Measurements from ENCODE around the gene CIROP. TPM values are rescaled to one million over a fixed set of nuclear protein-coding genes. Genes with fewer than 3 reads are reported as not detected.

Gene CIROP
- total RNA-seq, 1 experiment from 2014 or later = not detected

DNA sequence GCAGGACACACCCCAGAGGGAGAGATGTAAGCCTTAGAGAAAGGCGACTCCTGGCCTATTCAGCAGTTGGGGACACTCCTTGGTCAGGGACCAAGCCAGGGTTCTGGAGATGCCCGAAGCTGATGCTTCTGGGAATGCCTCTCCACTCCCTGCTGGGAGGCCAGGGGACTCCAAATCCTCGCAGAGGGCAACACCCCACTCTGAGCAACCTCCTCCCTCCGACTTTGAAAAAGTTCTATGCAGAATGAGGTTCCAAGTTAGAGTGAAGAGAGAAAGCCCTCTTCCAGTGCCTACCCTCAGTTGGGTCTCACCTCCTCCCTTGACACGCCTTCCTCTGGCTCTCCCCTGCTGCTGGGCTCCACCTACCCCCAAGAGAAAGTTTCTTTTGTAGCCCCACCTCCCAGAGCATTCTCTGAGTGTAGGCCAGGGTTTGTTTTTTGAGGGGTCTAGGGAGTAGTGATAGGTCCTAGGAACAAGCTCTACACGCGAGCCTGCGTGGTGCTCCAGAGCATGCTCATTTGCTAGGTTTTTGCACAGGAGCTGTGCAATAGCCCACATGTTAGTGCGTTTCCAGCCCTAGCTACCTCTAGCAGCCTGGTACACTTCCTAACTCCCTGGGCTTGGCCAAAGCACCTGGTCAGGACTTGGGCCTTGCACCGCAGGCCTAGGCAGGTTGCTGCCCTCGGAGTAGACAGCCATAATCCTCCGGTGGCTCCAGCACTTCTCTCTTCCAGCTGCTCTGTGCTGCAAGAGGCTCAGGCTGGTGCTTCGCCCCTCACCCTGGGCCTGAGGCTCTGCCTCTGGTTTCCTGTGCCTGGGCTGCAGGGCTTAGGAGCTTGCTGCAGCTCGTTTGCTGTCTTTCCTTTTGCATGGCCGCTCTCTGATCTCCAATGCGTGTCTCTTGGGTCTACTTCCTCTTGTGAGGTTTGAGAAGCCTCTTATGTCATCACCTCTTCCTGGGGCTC, 14.9 kb upstream of the CIROP start:
- H3K9me3 ChIP-seq (ENCODE audit: insufficient read depth, low read depth) = no peaks in the 10 kb centered on the region
- H3K4me3 ChIP-seq = no peak overlapping the region
- no peak overlapping the region for H3K27ac ChIP-seq
- H3K9me2 ChIP-seq (ENCODE audit: insufficient read depth) = no peaks in the 10 kb centered on the region
- H3K4me2 ChIP-seq = no peak overlapping the region
- no peak for DNase-seq
- intact Hi-C loops (cut with micrococcal nuclease; ENCODE audit: unreplicated experiment) = loop anchor here (1.0 to 10.0 kb wide), 4 partner anchors 68 to 261 kb away; no protein-coding TSS in a partner anchor
- no peak for TF ChIP-seq EZH2 (IDR thresholded peaks at IDR 0.05; ENCODE audit: low read depth)
- TF ChIP-seq, protein P1, sequence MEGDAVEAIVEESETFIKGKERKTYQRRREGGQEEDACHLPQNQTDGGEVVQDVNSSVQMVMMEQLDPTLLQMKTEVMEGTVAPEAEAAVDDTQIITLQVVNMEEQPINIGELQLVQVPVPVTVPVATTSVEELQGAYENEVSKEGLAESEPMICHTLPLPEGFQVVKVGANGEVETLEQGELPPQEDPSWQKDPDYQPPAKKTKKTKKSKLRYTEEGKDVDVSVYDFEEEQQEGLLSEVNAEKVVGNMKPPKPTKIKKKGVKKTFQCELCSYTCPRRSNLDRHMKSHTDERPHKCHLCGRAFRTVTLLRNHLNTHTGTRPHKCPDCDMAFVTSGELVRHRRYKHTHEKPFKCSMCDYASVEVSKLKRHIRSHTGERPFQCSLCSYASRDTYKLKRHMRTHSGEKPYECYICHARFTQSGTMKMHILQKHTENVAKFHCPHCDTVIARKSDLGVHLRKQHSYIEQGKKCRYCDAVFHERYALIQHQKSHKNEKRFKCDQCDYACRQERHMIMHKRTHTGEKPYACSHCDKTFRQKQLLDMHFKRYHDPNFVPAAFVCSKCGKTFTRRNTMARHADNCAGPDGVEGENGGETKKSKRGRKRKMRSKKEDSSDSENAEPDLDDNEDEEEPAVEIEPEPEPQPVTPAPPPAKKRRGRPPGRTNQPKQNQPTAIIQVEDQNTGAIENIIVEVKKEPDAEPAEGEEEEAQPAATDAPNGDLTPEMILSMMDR (conservative IDR thresholded peaks at IDR 0.05) = no peak
- H3K36me3 ChIP-seq (ENCODE audit: low read depth) = no peaks in the 10 kb centered on the region
- no peak overlapping the region for H2AFZ ChIP-seq
- CTCF ChIA-PET = interaction anchor here (0.6 to 1.3 kb wide), 3 partner anchors 49 to 181 kb away, joined by 4 to 7 read pairs (median 5); no protein-coding TSS in a partner anchor
- H3F3A ChIP-seq (ENCODE audit: insufficient read depth, low read depth) = peaks cover 14% of the 10 kb centered on the region; the same call in 1 of the 2 replicates
- peaks cover 17% of the 10 kb centered on the region for H3K4me1 ChIP-seq (replicated peaks; ENCODE audit: insufficient read depth)
- POLR2A ChIA-PET (ENCODE audit: unreplicated experiment) = no interaction called here
- no TSS peak for BruUV-seq (replicated peaks)
- no peaks in the 10 kb centered on the region for H4K20me1 ChIP-seq (ENCODE audit: insufficient read depth)
- H3K79me2 ChIP-seq (ENCODE audit: low read depth) = no peaks in the 10 kb centered on the region
- no peaks in the 10 kb centered on the region for H3K27me3 ChIP-seq (ENCODE audit: insufficient read depth, low read depth)

DNA sequence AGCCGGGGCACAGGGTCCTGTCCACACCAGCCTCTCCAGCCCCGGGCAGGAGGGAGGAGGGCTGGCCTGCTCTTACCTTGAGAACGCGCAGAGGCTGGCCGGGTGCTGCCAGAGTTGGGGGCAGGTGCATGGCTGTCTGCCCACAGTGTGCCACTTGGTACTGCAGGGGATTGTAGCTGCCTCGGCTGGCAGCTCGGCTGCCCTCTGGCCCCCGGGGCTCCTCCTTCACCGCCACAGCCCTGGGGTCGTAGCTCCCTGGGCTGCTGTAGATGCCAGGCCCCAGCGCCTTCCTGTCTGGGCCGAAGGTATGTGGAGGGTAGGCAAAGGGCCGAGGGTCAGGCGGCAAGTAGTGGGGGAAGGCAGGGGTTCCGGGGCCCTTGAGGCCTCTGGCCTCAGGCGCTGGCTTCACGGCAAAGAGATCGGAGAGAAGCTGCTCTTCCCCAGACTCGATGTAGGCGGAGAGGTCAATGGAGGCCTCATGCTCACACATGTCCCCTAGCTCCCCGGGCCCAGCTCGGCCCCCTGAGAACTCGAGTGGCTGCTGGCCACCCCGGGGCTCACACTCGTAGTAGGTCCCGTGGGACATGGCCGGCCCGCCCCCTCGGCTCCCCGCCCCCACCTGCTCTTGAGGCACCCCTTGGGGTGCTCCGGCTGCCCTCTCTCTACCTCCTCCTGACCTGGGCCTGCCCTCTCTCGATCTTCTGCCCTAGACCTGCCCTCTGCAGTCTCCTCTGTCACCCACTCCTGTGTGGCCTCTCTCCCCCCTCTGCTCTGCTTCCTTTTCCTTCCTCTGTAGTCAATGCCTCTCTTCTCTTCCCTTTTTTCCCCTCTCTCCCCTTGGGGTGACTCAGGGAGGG, 13.9 kb upstream of the CIROP start, which contains the start of gene CEBPE:
CEBPE (minus strand) TSS at position 750 of the 857 bp plus-strand sequence; CDS start at position 586, 164 bp downstream.
- Histone ChIP-seq H3K4me1 (replicated peaks; ENCODE audit: insufficient read depth) (peaks cover 26% of the 10 kb centered on the region), H3K4me3 (no peak within 1 kb of the TSS), H3F3A (ENCODE audit: insufficient read depth, low read depth) (peaks cover 18% of the 10 kb centered on the region; the same call in 1 of the 2 replicates), H3K36me3 (ENCODE audit: low read depth) (no peaks in the 10 kb centered on the region), H3K4me2 (no peak within 1 kb of the TSS), H3K27me3 (ENCODE audit: insufficient read depth, low read depth) (no peaks in the 10 kb centered on the region), H3K9me2 (ENCODE audit: insufficient read depth) (no peaks in the 10 kb centered on the region), H3K79me2 (ENCODE audit: low read depth) (no peaks in the 10 kb centered on the region), H4K20me1 (ENCODE audit: insufficient read depth) (no peaks in the 10 kb centered on the region), H3K9me3 (ENCODE audit: insufficient read depth, low read depth) (no peaks in the 10 kb centered on the region), H2AFZ (no peak within 1 kb of the TSS), H3K27ac (no peak within 1 kb of the TSS)
- no TSS peak for BruUV-seq (replicated peaks)
- ChIA-PET CTCF (interaction anchor here (0.6 kb wide), 1 partner anchor 175 kb away, joined by 5 read pairs; no protein-coding TSS in a partner anchor), POLR2A (ENCODE audit: unreplicated experiment) (no interaction called here)
- DNase-seq = no peak
- intact Hi-C loops (cut with micrococcal nuclease; ENCODE audit: unreplicated experiment) = no loop called here
- no peak for TF ChIP-seq EZH2 (IDR thresholded peaks at IDR 0.05; ENCODE audit: low read depth)
- TF ChIP-seq, protein P1 (conservative IDR thresholded peaks at IDR 0.05) = no peak

DNA sequence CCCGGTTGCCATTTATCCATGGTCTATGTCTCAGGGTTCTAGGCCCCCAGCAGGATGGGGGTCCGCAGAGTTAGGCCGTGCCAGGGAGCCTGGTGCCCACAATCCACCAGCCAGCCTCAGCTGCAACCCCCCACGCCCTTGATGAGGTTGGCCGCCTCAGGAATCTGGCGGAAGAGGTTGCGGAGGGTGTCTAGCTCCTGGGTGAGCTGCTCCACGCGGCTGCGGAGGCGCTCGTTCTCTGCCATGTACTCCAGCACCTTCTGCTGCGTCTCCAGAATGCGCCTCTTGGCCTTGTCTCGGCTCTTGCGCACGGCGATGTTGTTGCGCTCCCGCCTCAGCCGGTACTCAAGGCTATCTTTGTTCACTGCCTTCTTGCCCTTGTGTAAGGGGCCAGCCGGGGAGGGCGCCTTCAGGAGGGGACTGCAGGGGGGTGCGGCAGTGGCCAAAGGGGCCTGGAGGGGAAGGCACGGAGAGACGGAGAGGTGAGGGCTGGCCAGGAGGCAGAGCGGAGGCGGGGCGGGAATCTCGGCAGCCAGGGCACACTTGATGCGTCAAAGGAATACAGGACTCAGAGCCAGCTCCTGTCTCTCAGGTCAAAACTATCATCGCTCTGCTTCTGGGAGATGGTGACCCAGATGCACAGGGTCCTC, 12.7 kb upstream of the CIROP start:
- no TSS peak for BruUV-seq (replicated peaks)
- no peak for TF ChIP-seq EZH2 (IDR thresholded peaks at IDR 0.05; ENCODE audit: low read depth)
- TF ChIP-seq, protein P1 (conservative IDR thresholded peaks at IDR 0.05) = no peak

More for the DNA sequence above, 12.7 kb upstream of the CIROP start:
- ChIA-PET POLR2A (ENCODE audit: unreplicated experiment) (no interaction called here), CTCF (no interaction called here)
- no peaks in the 10 kb centered on the region for H3K79me2 ChIP-seq (ENCODE audit: low read depth)
- H3F3A ChIP-seq (ENCODE audit: insufficient read depth, low read depth) = peaks cover 18% of the 10 kb centered on the region; the same call in 1 of the 2 replicates
- no peaks in the 10 kb centered on the region for H4K20me1 ChIP-seq (ENCODE audit: insufficient read depth)
- no peak overlapping the region for H3K4me3 ChIP-seq
- H3K36me3 ChIP-seq (ENCODE audit: low read depth) = no peaks in the 10 kb centered on the region
- H3K27ac ChIP-seq = no peak overlapping the region
- H2AFZ ChIP-seq = no peak overlapping the region
- H3K9me2 ChIP-seq (ENCODE audit: insufficient read depth) = no peaks in the 10 kb centered on the region
- H3K4me1 ChIP-seq (replicated peaks; ENCODE audit: insufficient read depth) = peaks cover 39% of the 10 kb centered on the region
- no peaks in the 10 kb centered on the region for H3K27me3 ChIP-seq (ENCODE audit: insufficient read depth, low read depth)
- no peaks in the 10 kb centered on the region for H3K9me3 ChIP-seq (ENCODE audit: insufficient read depth, low read depth)
- DNase-seq = no peak
- intact Hi-C loops (cut with micrococcal nuclease; ENCODE audit: unreplicated experiment) = no loop called here
- H3K4me2 ChIP-seq = no peak overlapping the region
